ENCODE results near the gene SPATA31E1. TPM values are rescaled to one million over a fixed set of nuclear protein-coding genes. Genes with fewer than 3 reads are reported as not detected.

Gene SPATA31E1
- total RNA-seq, 6 donors from 2014 or later, result not detected

DNA sequence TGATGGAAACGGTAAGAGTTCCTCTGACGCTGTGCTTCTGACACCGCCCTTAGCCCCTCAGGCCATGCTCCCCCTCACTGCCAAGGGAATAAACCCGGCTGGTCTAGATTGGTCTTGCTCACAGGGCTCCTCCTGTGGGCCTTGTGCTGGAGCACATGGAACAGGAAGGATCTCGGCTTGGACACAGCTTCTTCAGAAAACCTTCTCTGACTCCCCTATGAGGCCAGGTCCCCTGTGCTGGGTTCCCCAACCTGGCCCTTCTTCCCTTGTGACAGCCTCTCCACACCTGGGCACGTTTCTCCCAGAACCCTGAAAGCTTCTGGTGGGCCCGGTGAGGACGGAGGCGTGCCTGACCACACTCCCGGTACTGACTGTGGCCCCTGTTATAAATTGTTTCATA is 8.2 kb downstream of the SPATA31E1 start:
- H3K4me3 ChIP-seq, result no peak overlapping the region
- WGBS, 2 donors, result 86 to 90% methylated on average over 10 of the region's 10 CpGs

GRCh38 chr9:87891754-87892153 is 9.1 kb downstream of the SPATA31E1 start:
- TF ChIP-seq EP300 (IDR thresholded peaks at IDR 0.05), result no peak
- no peak for TF ChIP-seq CTCF (IDR thresholded peaks at IDR 0.05)
- no peak for TF ChIP-seq POLR2AphosphoS5 (IDR thresholded peaks at IDR 0.05)
- TF ChIP-seq POLR2A (IDR thresholded peaks at IDR 0.05), result no peak
- ATAC-seq (ENCODE audit: low FRiP score in 2 of 2) (no peak), DNase-seq (no peak)
- Histone ChIP-seq H3K9me3 (no peaks in the 10 kb centered on the region), H3K27me3 (no peaks in the 10 kb centered on the region), H3K27ac (no peak overlapping the region), H3K36me3 (no peaks in the 10 kb centered on the region), H3K4me3 (no peak overlapping the region), H3K4me1 (no peaks in the 10 kb centered on the region)
- 96 to 98% methylated on average over 6 of the region's 6 CpGs for WGBS, 2 donors

More for the DNA sequence above, 8.2 kb downstream of the SPATA31E1 start:
- Histone ChIP-seq H3K9me3 (no peaks in the 10 kb centered on the region), H3K27ac (no peak overlapping the region), H3K27me3 (no peaks in the 10 kb centered on the region), H3K4me1 (no peaks in the 10 kb centered on the region), H3K36me3 (no peaks in the 10 kb centered on the region)
- no peak for DNase-seq
- TF ChIP-seq CTCF (IDR thresholded peaks at IDR 0.05) (no peak), POLR2A (IDR thresholded peaks at IDR 0.05) (no peak), POLR2AphosphoS5 (IDR thresholded peaks at IDR 0.05) (no peak), EP300 (IDR thresholded peaks at IDR 0.05) (no peak)
- no peak for ATAC-seq (ENCODE audit: low FRiP score in 2 of 2)

DNA sequence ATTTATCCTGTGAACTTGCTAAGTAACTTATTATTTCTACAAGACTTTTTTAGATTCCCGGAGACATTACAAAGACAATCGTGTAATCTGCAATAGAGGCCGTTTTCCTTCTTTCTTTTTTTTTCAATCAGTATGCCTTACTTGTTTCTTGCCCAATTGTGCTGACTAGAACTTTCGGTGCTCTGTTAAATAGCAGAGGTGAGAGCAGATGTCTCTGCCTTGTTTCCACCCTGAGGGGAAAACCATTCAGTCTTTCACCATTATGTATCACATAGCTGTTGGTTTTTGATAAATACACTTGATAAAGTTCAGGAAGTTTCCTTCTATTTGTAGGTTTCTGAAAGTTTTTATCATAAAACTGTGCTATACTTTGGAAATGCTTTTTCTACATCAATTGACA is 10.3 kb downstream of the SPATA31E1 start:
- 82 to 87% methylated on average over 4 of the region's 4 CpGs for WGBS, 2 donors

DNA sequence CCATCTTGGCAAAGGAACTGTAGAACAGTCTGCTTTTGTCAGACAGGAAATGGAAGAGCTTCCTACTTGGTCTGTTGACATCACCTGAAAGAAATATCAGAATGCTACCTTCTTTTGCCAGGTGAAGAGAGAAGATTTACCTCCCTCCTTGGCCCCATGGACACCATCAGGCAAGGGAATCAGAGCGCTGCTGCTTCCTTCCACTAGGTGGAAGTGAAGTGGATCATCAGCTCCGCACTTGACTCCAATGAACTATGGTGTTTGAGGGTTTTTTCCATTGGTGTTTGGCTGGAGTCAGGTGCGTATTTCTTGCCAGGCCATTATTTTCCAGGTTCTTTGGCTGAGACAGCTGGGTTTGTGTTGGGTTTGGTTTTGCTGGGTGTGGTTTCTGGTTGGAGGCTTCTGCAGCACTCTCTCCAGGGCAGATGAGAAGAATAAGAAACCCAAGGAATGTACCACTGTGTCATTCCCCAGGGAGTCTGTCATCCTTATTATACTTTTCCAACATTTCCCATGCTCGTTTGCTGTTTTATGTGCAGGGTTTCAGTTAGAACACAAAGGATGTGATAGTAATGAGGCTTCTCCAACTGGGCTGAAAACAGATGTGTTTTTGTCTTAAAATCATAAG is 12.4 kb downstream of the SPATA31E1 start:
- Histone ChIP-seq H3K9me3 (no peaks in the 10 kb centered on the region), H3K27ac (no peak overlapping the region), H3K36me3 (no peaks in the 10 kb centered on the region), H3K4me1 (no peaks in the 10 kb centered on the region), H3K4me3 (no peak overlapping the region), H3K27me3 (no peaks in the 10 kb centered on the region)
- no peak for DNase-seq
- TF ChIP-seq POLR2AphosphoS5 (IDR thresholded peaks at IDR 0.05) (no peak), CTCF (IDR thresholded peaks at IDR 0.05) (no peak), POLR2A (IDR thresholded peaks at IDR 0.05) (no peak), EP300 (IDR thresholded peaks at IDR 0.05) (no peak)
- WGBS, 2 donors, result 76 to 87% methylated on average over 4 of the region's 4 CpGs
- ATAC-seq (ENCODE audit: low FRiP score in 2 of 2), result no peak

More for the DNA sequence above, 10.3 kb downstream of the SPATA31E1 start:
- ATAC-seq (ENCODE audit: low FRiP score in 2 of 2), result no peak
- TF ChIP-seq POLR2AphosphoS5 (IDR thresholded peaks at IDR 0.05) (no peak), CTCF (IDR thresholded peaks at IDR 0.05) (no peak), POLR2A (IDR thresholded peaks at IDR 0.05) (no peak), EP300 (IDR thresholded peaks at IDR 0.05) (no peak)
- H3K36me3 ChIP-seq, result no peaks in the 10 kb centered on the region
- no peak overlapping the region for H3K27ac ChIP-seq
- no peak overlapping the region for H3K4me3 ChIP-seq
- no peaks in the 10 kb centered on the region for H3K4me1 ChIP-seq
- no peaks in the 10 kb centered on the region for H3K9me3 ChIP-seq
- no peak for DNase-seq
- no peaks in the 10 kb centered on the region for H3K27me3 ChIP-seq

DNA sequence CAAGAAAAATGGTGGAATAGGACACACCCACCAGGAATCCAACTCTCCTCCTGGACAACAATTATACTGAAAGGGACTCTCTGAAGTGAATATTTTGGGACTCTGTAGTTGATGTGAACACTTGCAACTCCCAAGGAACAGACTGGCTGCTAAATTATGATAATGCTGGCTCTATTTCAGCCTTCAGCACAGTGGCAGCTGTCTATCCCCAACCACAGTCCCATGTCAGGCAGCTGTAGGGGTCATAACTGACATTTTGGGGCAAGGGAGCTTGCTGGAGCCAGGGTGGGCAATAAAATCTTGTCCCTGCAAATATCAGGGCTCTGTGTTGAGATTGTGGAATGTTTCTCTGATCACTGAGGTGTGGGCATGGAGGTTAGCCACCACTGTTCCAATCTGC is 14.2 kb downstream of the SPATA31E1 start:
- DNase-seq, result no peak
- no peaks in the 10 kb centered on the region for H3K27me3 ChIP-seq
- H3K36me3 ChIP-seq, result no peaks in the 10 kb centered on the region
- H3K9me3 ChIP-seq, result no peaks in the 10 kb centered on the region
- no peak overlapping the region for H3K27ac ChIP-seq
- TF ChIP-seq EP300 (IDR thresholded peaks at IDR 0.05) (no peak), POLR2AphosphoS5 (IDR thresholded peaks at IDR 0.05) (no peak), CTCF (IDR thresholded peaks at IDR 0.05) (no peak), POLR2A (IDR thresholded peaks at IDR 0.05) (no peak)
- no peaks in the 10 kb centered on the region for H3K4me1 ChIP-seq
- ATAC-seq (ENCODE audit: low FRiP score in 2 of 2), result no peak
- H3K4me3 ChIP-seq, result no peak overlapping the region
